HepG2 (cell line): ENCODE measurements around the gene RBP4. TPM values are rescaled to one million over a fixed set of nuclear protein-coding genes. Genes with fewer than 3 reads are reported as not detected.

Experiments
- KLF12 ChIP-seq: sonication (generic); formaldehyde crosslinking; IDR thresholded peaks from 2 replicates; pipeline ENCODE4 v1.4.0; 2020; ENCODE audit warnings: missing genetic modification reagents, borderline replicate concordance
- SP2 ChIP-seq: sonication (generic); formaldehyde crosslinking; IDR thresholded peaks from 2 replicates; pipeline ENCODE4 v1.5.1; 2020; ENCODE audit warnings: mild to moderate bottlenecking, missing genetic modification reagents
- ZFY ChIP-seq: sonication (generic); formaldehyde crosslinking; IDR thresholded peaks from 2 replicates; pipeline ENCODE4 v1.4.0; 2020; ENCODE audit warnings: missing genetic modification reagents
- ZNF24 ChIP-seq: fragments of 450-650 bp; IDR thresholded peaks from 2 replicates; pipeline ENCODE4 v1.6.1; 2017; ENCODE audit warnings: antibody characterized with exemption, mild to moderate bottlenecking
- ZNF382 ChIP-seq: sonication (generic); formaldehyde crosslinking; IDR thresholded peaks from 2 replicates; pipeline ENCODE4 v1.5.0; 2020; ENCODE audit warnings: missing genetic modification reagents, mild to moderate bottlenecking, borderline replicate concordance
- ZNF431 ChIP-seq: sonication (generic); formaldehyde crosslinking; IDR thresholded peaks from 2 replicates; pipeline ENCODE4 v1.9.0; 2022; ENCODE audit warnings: missing genetic modification reagents, low read depth, mild to moderate bottlenecking, borderline replicate concordance
- polyA plus RNA-seq, 8 experiments: library from polyadenylated mRNA; depleted of rRNA in 3 of 8; stranded (reverse) in 7 of 8; unstranded in 1 of 8; fragments of >200 nt; fragmentation: Illumina TruSeq in 4 of 8; extraction: Trizol in 4 of 8; gene quantifications; 2 replicates each; pipeline versions ENCODE4 v1.2.1 to v1.2.3, GENCODE V29; 2011 to 2016; ENCODE audit warnings: low read depth in 4 of 8, missing spikeins in 1 of 8, mixed read lengths in 1 of 8; ENCODE audit not compliant: insufficient read depth in 1 of 8
- total RNA-seq, 5 experiments: library from RNA; depleted of rRNA; stranded (reverse); fragments of >200 nt; fragmentation: Illumina TruSeq; extraction: Trizol; gene quantifications; 2 replicates each; pipeline ENCODE4 v1.2.3, GENCODE V29; 2016; ENCODE audit warnings: low read depth in 1 of 5
- TF ChIP-seq, protein P1 (sequence below): sonication (generic); formaldehyde crosslinking; IDR thresholded peaks from 2 replicates; pipeline ENCODE4 v1.9.0; 2022; ENCODE audit warnings: missing genetic modification reagents, mild to moderate bottlenecking, borderline replicate concordance
- TF ChIP-seq, protein P2 (sequence below): sonication (generic); formaldehyde crosslinking; IDR thresholded peaks from 2 replicates; pipeline ENCODE4 v1.4.0; 2020; ENCODE audit warnings: missing genetic modification reagents, borderline replicate concordance
- TF ChIP-seq, protein P3 (sequence below): sonication (generic); formaldehyde crosslinking; IDR thresholded peaks from 2 replicates; pipeline ENCODE4 v1.5.0; 2020; ENCODE audit warnings: mild to moderate bottlenecking, missing genetic modification reagents
- TF ChIP-seq, protein P4 (sequence below): sonication (generic); formaldehyde crosslinking; IDR thresholded peaks from 2 replicates; pipeline ENCODE4 v1.4.0; 2020; ENCODE audit warnings: missing genetic modification reagents
- TF ChIP-seq, protein P5 (sequence below): sonication (generic); formaldehyde crosslinking; IDR thresholded peaks from 2 replicates; pipeline ENCODE4 v1.4.0; 2020; ENCODE audit warnings: missing genetic modification reagents, mild to moderate bottlenecking, borderline replicate concordance

Gene RBP4
- total and polyA plus RNA-seq, 2 of the 13 experiments (the other 11 are each of a cell fraction or from before 2014, with no cell fraction given): 642 to 931 TPM

DNA sequence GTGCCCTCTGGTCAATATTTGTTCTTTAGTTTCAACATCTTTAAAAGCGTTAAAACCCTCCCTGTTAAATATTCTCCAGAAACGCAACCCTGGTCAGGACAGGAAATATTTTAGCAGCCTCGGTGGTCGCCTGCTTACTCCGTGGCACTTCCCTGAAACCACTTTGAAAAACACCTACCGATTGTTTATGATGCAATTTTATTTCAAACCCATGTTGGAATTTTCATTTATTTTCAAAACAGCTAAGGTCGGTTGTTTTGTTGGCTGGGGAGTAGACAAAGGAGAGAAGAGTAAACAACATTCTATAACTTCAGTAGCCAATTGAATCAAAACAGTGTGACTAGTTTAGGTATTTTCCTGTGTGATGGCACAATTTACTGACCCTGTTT lies 733 bp upstream of the RBP4 start (continued):
- TF ChIP-seq, protein P1, sequence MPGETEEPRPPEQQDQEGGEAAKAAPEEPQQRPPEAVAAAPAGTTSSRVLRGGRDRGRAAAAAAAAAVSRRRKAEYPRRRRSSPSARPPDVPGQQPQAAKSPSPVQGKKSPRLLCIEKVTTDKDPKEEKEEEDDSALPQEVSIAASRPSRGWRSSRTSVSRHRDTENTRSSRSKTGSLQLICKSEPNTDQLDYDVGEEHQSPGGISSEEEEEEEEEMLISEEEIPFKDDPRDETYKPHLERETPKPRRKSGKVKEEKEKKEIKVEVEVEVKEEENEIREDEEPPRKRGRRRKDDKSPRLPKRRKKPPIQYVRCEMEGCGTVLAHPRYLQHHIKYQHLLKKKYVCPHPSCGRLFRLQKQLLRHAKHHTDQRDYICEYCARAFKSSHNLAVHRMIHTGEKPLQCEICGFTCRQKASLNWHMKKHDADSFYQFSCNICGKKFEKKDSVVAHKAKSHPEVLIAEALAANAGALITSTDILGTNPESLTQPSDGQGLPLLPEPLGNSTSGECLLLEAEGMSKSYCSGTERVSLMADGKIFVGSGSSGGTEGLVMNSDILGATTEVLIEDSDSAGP (CRISPR knock-in tag): no peak
- TF ChIP-seq, protein P2, sequence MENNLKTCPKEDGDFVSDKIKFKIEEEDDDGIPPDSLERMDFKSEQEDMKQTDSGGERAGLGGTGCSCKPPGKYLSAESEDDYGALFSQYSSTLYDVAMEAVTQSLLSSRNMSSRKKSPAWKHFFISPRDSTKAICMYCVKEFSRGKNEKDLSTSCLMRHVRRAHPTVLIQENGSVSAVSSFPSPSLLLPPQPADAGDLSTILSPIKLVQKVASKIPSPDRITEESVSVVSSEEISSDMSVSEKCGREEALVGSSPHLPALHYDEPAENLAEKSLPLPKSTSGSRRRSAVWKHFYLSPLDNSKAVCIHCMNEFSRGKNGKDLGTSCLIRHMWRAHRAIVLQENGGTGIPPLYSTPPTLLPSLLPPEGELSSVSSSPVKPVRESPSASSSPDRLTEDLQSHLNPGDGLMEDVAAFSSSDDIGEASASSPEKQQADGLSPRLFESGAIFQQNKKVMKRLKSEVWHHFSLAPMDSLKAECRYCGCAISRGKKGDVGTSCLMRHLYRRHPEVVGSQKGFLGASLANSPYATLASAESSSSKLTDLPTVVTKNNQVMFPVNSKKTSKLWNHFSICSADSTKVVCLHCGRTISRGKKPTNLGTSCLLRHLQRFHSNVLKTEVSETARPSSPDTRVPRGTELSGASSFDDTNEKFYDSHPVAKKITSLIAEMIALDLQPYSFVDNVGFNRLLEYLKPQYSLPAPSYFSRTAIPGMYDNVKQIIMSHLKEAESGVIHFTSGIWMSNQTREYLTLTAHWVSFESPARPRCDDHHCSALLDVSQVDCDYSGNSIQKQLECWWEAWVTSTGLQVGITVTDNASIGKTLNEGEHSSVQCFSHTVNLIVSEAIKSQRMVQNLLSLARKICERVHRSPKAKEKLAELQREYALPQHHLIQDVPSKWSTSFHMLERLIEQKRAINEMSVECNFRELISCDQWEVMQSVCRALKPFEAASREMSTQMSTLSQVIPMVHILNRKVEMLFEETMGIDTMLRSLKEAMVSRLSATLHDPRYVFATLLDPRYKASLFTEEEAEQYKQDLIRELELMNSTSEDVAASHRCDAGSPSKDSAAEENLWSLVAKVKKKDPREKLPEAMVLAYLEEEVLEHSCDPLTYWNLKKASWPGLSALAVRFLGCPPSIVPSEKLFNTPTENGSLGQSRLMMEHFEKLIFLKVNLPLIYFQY: no peak
- TF ChIP-seq ZFY (CRISPR knock-in tag) (no peak), ZNF382 (CRISPR knock-in tag) (no peak), ZNF24 (no peak), SP2 (CRISPR knock-in tag) (no peak), KLF12 (CRISPR knock-in tag) (no peak), ZNF431 (no peak)
- TF ChIP-seq, protein P3, sequence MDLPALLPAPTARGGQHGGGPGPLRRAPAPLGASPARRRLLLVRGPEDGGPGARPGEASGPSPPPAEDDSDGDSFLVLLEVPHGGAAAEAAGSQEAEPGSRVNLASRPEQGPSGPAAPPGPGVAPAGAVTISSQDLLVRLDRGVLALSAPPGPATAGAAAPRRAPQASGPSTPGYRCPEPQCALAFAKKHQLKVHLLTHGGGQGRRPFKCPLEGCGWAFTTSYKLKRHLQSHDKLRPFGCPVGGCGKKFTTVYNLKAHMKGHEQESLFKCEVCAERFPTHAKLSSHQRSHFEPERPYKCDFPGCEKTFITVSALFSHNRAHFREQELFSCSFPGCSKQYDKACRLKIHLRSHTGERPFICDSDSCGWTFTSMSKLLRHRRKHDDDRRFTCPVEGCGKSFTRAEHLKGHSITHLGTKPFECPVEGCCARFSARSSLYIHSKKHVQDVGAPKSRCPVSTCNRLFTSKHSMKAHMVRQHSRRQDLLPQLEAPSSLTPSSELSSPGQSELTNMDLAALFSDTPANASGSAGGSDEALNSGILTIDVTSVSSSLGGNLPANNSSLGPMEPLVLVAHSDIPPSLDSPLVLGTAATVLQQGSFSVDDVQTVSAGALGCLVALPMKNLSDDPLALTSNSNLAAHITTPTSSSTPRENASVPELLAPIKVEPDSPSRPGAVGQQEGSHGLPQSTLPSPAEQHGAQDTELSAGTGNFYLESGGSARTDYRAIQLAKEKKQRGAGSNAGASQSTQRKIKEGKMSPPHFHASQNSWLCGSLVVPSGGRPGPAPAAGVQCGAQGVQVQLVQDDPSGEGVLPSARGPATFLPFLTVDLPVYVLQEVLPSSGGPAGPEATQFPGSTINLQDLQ (CRISPR knock-in tag): no peak
- TF ChIP-seq, protein P4, sequence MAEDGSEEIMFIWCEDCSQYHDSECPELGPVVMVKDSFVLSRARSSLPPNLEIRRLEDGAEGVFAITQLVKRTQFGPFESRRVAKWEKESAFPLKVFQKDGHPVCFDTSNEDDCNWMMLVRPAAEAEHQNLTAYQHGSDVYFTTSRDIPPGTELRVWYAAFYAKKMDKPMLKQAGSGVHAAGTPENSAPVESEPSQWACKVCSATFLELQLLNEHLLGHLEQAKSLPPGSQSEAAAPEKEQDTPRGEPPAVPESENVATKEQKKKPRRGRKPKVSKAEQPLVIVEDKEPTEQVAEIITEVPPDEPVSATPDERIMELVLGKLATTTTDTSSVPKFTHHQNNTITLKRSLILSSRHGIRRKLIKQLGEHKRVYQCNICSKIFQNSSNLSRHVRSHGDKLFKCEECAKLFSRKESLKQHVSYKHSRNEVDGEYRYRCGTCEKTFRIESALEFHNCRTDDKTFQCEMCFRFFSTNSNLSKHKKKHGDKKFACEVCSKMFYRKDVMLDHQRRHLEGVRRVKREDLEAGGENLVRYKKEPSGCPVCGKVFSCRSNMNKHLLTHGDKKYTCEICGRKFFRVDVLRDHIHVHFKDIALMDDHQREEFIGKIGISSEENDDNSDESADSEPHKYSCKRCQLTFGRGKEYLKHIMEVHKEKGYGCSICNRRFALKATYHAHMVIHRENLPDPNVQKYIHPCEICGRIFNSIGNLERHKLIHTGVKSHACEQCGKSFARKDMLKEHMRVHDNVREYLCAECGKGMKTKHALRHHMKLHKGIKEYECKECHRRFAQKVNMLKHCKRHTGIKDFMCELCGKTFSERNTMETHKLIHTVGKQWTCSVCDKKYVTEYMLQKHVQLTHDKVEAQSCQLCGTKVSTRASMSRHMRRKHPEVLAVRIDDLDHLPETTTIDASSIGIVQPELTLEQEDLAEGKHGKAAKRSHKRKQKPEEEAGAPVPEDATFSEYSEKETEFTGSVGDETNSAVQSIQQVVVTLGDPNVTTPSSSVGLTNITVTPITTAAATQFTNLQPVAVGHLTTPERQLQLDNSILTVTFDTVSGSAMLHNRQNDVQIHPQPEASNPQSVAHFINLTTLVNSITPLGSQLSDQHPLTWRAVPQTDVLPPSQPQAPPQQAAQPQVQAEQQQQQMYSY (CRISPR knock-in tag): no peak
- TF ChIP-seq, protein P5, sequence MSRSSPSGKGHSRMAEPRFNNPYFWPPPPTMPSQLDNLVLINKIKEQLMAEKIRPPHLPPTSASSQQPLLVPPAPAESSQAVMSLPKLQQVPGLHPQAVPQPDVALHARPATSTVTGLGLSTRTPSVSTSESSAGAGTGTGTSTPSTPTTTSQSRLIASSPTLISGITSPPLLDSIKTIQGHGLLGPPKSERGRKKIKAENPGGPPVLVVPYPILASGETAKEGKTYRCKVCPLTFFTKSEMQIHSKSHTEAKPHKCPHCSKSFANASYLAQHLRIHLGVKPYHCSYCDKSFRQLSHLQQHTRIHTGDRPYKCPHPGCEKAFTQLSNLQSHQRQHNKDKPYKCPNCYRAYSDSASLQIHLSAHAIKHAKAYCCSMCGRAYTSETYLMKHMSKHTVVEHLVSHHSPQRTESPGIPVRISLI: no peak
